ENCODE measurements around the gene INTS14. TPM values are rescaled to one million over a fixed set of nuclear protein-coding genes. Genes with fewer than 3 reads are reported as not detected.

The INTS14 gene
- 10 to 100 TPM; 38.4 to 46.8 TPM for total RNA-seq

- ChIA-PET POLR2A (no interaction called here), CTCF (interaction anchor here (0.5 to 2.2 kb wide), 14 partner anchors 9 to 891 kb away, joined by 3 to 8 read pairs (median 4); partner anchors contain the start of genes DPP8, RAB11A and SLC24A1)
- DNase-seq, result peak; percentile 92
- Mint-ChIP-seq H3K27me3 (no peaks in the 10 kb centered on the region), H3K27ac (peak within 1 kb of the TSS; percentile 90), H3K4me3 (peak within 1 kb of the TSS; percentile 87), H3K36me3 (ENCODE audit: low read depth) (no peaks in the 10 kb centered on the region), H3K4me1 (peaks cover 39% of the 10 kb centered on the region), H3K9me3 (no peaks in the 10 kb centered on the region)
These were observed at the start of gene INTS14 for GRCh38 chr15:65610871-65611718. Gene INTS14, minus strand, starts transcription at chr15:65611131. Its CDS starts 3,751 bp downstream, at chr15:65607380.

DNA sequence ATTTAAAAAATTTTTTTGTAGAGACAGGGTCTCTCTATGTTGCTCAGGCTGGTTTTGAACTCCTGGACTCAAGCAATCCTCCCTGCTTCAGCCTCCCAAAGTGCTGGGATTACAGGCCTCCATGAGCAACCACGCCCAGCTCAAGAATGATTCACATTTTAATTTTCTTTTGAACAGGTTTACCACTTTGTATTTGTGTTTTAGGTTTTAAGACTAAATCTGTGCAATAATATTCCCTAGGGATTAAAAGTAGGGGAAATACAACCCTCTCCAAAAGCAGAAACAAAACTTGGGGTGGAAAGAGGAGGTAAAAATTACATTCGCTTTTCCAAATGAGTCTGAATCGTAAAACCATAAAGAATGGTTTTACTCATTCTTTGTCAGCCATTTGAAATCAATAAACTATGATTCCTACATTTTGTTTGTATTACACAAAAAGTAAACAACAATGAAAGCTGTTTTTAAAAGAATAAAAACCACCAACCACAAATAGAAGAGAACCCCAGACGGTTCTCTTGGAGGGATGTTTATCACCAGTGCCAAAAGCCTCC lies 48.6 kb upstream of the INTS14 start:
- no peaks in the 10 kb centered on the region for H3K4me1 Mint-ChIP-seq

DNA sequence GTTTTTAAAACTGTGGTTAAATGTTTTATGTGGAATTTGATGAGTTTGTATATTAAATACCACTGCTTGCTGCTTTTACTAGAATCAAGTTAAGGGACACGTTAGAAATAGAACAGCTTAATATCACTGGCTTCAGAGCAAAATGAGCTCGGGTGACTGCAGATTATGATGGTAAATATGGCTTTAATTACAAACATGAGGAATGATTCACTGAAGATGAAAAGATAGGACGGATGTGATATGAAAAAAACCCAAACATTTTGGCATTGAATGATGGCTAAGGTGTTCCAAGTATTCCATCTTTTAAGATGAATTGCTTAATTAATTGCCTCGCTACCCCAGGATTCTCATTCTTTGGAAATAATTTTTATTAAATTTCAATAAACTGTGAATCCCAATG lies 44.5 kb upstream of the INTS14 start:
- POLR2A ChIA-PET, result no interaction called here
- no peak for DNase-seq
- no peaks in the 10 kb centered on the region for H3K27me3 Mint-ChIP-seq
- CTCF ChIA-PET, result no interaction called here
- H3K9me3 Mint-ChIP-seq, result no peaks in the 10 kb centered on the region
- no peak overlapping the region for H3K27ac Mint-ChIP-seq
- H3K4me1 Mint-ChIP-seq, result peaks cover 6% of the 10 kb centered on the region
- H3K36me3 Mint-ChIP-seq (ENCODE audit: low read depth), result peaks cover 12% of the 10 kb centered on the region
- H3K4me3 Mint-ChIP-seq, result no peak overlapping the region

More for the DNA sequence above, 48.6 kb upstream of the INTS14 start:
- CTCF ChIA-PET, result interaction anchor here (1.2 to 1.4 kb wide), 4 partner anchors 11 to 203 kb away, joined by 3 to 6 read pairs (median 4); no protein-coding TSS in a partner anchor
- Mint-ChIP-seq H3K4me3 (no peak overlapping the region), H3K36me3 (ENCODE audit: low read depth) (peaks cover 22% of the 10 kb centered on the region), H3K27me3 (no peaks in the 10 kb centered on the region), H3K27ac (no peak overlapping the region), H3K9me3 (no peaks in the 10 kb centered on the region)
- no peak for DNase-seq
- POLR2A ChIA-PET, result no interaction called here

GRCh38 chr15:65655026-65655425 lies 44.1 kb upstream of the INTS14 start:
- CTCF ChIA-PET, result no interaction called here
- no peak overlapping the region for H3K27ac Mint-ChIP-seq
- no peak for DNase-seq
- H3K4me3 Mint-ChIP-seq, result no peak overlapping the region
- H3K27me3 Mint-ChIP-seq, result no peaks in the 10 kb centered on the region
- peaks cover 12% of the 10 kb centered on the region for H3K36me3 Mint-ChIP-seq (ENCODE audit: low read depth)
- POLR2A ChIA-PET, result no interaction called here
- peaks cover 10% of the 10 kb centered on the region for H3K4me1 Mint-ChIP-seq
- no peaks in the 10 kb centered on the region for H3K9me3 Mint-ChIP-seq

DNA sequence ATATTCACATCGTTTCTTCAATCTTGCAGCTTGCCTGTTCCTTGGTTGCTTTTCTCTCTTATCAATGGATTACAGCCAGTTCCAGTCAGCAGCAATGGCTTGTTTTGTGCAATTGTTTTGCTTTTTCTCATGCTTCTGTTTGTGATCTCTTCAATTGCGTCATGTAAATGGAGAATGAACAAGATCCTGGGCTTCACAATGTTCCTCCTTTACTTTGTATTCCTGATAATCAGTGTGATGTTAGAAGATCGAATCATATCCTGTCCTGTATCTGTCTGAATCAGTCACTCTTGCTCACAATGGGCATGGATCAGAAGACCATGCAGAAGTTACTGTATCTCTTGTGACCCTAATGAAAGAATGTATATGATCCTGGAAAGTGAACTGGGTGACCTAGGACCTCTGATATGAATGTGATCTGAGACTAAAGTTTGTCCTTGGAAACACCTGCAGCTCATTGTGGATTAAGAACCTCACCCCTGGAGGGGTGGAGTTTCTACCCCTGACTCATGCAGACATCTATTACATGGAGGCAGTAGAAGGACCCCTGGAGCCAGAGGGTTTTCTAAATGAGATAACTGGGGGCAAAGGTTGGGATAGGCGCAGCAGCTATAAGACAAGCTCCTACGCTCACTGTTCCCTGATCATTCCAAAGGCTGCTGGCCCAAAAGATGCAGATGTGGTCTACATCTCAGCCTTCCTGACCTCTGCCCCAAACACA lies 43.0 kb upstream of the INTS14 start:
- Mint-ChIP-seq H3K4me1 (peaks cover 12% of the 10 kb centered on the region), H3K36me3 (ENCODE audit: low read depth) (peaks cover 10% of the 10 kb centered on the region), H3K9me3 (no peaks in the 10 kb centered on the region), H3K27ac (no peak overlapping the region), H3K4me3 (no peak overlapping the region), H3K27me3 (no peaks in the 10 kb centered on the region)
- no peak for DNase-seq
- POLR2A ChIA-PET, result no interaction called here
- CTCF ChIA-PET, result interaction anchor here (0.6 kb wide), 1 partner anchor 204 kb away, joined by 3 read pairs; no protein-coding TSS in a partner anchor

- H3K27ac Mint-ChIP-seq, result no peak overlapping the region
- H3K27me3 Mint-ChIP-seq, result no peaks in the 10 kb centered on the region
- DNase-seq, result no peak
- H3K36me3 Mint-ChIP-seq (ENCODE audit: low read depth), result peaks cover 7% of the 10 kb centered on the region
- H3K4me3 Mint-ChIP-seq, result no peak overlapping the region
- no peaks in the 10 kb centered on the region for H3K9me3 Mint-ChIP-seq
- ChIA-PET CTCF (interaction anchor here (0.6 kb wide), 1 partner anchor 205 kb away, joined by 3 read pairs; no protein-coding TSS in a partner anchor), POLR2A (no interaction called here)
- H3K4me1 Mint-ChIP-seq, result peaks cover 12% of the 10 kb centered on the region
These were observed 42.4 kb upstream of the INTS14 start for GRCh38 chr15:65653341-65653740.

DNA sequence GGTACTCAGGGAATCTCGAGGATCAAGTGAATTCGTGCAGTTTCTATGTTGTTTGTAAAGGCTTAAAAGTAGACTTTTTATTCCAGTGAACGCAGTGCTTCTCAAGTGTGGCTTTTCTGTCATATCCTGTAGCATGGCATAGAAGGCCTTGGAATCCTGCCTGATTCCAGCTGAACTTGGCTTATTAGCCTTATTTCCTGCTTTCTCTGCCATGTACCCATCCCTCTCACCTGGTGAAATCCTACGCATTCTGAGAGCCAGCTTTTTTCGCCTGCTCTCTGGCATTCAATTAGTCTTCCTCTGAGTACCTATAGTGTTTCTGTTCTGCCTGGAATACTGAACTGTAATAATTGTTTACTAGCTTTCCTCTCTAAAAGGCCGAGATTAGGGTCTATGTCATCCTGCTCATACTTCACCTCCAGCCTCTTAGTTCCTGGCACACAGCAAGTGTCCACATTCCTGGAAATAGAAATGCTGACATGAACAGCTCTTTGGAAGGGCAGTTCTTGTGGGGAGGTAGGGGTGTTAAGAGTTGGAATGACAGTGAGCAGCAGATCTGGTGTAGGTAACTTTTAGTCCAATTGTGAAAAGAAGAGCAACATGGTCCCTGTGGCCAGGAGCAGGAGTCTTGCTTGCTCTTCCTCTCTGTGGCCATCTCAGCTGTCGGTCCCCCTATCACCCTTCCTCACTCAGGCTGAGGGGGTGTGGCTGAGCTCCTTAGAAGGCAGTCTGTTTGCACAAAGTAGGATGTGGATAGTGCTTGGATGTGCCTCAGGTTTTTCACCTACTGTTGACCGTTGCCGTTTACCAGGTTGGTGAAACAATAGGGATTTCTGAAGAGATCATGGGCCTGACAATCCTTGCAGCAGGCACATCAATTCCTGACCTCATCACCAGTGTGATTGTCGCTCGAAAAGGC lies 41.2 kb upstream of the INTS14 start:
- Mint-ChIP-seq H3K9me3 (no peaks in the 10 kb centered on the region), H3K27me3 (no peaks in the 10 kb centered on the region), H3K36me3 (ENCODE audit: low read depth) (peaks cover 7% of the 10 kb centered on the region), H3K4me1 (peaks cover 12% of the 10 kb centered on the region), H3K4me3 (no peak overlapping the region), H3K27ac (no peak overlapping the region)
- POLR2A ChIA-PET, result no interaction called here
- CTCF ChIA-PET, result interaction anchor here (0.6 kb wide), 1 partner anchor 88 kb away, joined by 4 read pairs; no protein-coding TSS in a partner anchor
- DNase-seq, result no peak

- no peaks in the 10 kb centered on the region for H3K9me3 Mint-ChIP-seq
- ChIA-PET POLR2A (no interaction called here), CTCF (no interaction called here)
- H3K4me3 Mint-ChIP-seq, result no peak overlapping the region
- no peak for DNase-seq
- peaks cover 5% of the 10 kb centered on the region for H3K36me3 Mint-ChIP-seq (ENCODE audit: low read depth)
- H3K27me3 Mint-ChIP-seq, result no peaks in the 10 kb centered on the region
- H3K4me1 Mint-ChIP-seq, result peaks cover 12% of the 10 kb centered on the region
- no peak overlapping the region for H3K27ac Mint-ChIP-seq
These were observed 40.1 kb upstream of the INTS14 start for GRCh38 chr15:65651042-65651322.

DNA sequence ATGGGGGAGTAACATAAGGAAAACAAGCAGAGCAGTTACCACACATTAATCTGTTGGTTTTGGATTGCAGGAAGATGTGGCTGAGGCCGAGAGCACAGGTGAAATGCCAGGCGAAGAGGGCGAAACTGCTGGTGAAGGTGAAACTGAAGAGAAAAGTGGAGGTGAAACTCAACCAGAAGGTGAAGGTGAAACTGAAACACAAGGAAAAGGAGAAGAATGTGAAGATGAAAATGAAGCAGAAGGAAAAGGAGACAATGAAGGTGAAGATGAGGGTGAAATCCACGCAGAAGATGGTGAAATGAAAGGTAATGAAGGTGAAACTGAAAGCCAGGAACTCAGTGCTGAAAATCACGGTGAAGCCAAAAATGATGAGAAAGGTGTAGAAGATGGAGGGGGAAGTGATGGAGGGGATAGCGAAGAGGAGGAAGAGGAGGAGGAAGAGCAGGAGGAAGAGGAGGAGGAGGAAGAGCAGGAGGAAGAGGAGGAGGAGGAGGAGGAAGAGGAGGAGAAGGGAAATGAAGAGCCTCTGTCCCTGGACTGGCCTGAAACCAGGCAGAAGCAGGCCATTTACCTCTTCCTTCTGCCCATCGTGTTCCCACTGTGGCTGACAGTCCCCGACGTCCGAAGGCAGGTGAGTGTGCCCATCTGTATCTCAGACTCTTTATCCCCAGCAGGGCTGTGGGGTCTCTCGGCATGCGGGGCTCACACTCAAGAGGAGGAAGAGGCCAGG lies 39.5 kb upstream of the INTS14 start:
- no peaks in the 10 kb centered on the region for H3K9me3 Mint-ChIP-seq
- H3K27me3 Mint-ChIP-seq, result no peaks in the 10 kb centered on the region
- H3K4me3 Mint-ChIP-seq, result no peak overlapping the region
- no peak overlapping the region for H3K27ac Mint-ChIP-seq
- CTCF ChIA-PET, result interaction anchor here (1.2 to 1.7 kb wide), 3 partner anchors 12 to 17 kb away, joined by 4 to 8 read pairs (median 4); no protein-coding TSS in a partner anchor
- peaks cover 12% of the 10 kb centered on the region for H3K4me1 Mint-ChIP-seq
- no peak for DNase-seq
- POLR2A ChIA-PET, result no interaction called here
- peaks cover 5% of the 10 kb centered on the region for H3K36me3 Mint-ChIP-seq (ENCODE audit: low read depth)

DNA sequence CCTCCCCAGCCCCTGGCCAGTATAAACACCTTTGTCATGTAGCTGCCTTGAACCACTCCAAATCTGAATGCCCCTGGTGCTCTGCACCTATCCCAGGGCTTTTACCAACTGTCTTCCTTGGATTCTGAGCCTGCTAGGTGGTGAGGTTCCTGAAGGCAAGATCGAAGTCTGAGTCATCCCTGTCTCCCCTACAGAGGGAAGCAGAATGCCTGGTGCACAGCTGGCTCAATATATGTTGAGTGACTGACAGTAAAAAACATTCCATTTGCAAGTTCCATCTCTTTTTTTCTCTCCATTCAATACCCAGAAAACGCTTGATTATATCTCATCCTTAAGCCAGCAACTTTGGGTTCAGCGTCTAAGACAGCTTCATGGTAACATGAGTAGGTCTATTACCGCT lies 35.6 kb upstream of the INTS14 start:
- H3K27me3 Mint-ChIP-seq, result no peaks in the 10 kb centered on the region
- H3K27ac Mint-ChIP-seq, result no peak overlapping the region

DNA sequence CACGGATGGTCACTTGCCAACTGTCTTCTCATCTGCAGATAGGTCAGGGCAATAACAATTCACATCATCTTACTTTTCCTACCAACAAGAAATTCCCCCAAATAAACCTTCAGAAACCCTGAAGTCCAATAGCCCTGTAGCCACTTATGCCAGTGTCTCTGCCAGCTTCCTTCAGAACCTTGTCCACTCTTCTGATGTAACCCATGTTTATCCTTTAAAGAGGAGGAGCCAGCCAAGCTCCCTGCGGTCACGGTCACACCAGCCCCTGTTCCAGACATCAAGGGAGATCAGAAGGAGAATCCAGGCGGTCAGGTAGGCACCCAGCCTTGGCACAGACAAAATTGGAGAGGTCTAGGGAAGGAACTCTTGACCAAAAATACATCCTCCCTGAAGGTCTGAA lies 34.5 kb upstream of the INTS14 start:
- H3K4me1 Mint-ChIP-seq, result peaks cover 6% of the 10 kb centered on the region
- no peak overlapping the region for H3K27ac Mint-ChIP-seq
- POLR2A ChIA-PET, result interaction anchor here (1.0 kb wide), 1 partner anchor 8 kb away, joined by 3 read pairs; no protein-coding TSS in a partner anchor
- no peak for DNase-seq
- no peaks in the 10 kb centered on the region for H3K27me3 Mint-ChIP-seq
- peaks cover under 1% of the 10 kb centered on the region for H3K36me3 Mint-ChIP-seq (ENCODE audit: low read depth)
- CTCF ChIA-PET, result interaction anchor here (0.7 to 1.3 kb wide), 2 partner anchors 13 to 22 kb away, joined by 3 to 4 read pairs; no protein-coding TSS in a partner anchor
- no peak overlapping the region for H3K4me3 Mint-ChIP-seq
- no peaks in the 10 kb centered on the region for H3K9me3 Mint-ChIP-seq

More for the DNA sequence above, 35.6 kb upstream of the INTS14 start:
- CTCF ChIA-PET, result interaction anchor here (1.0 kb wide), 1 partner anchor 16 kb away, joined by 3 read pairs; no protein-coding TSS in a partner anchor
- Mint-ChIP-seq H3K4me1 (peaks cover 12% of the 10 kb centered on the region), H3K4me3 (no peak overlapping the region), H3K9me3 (no peaks in the 10 kb centered on the region), H3K36me3 (ENCODE audit: low read depth) (peaks cover 2% of the 10 kb centered on the region)
- DNase-seq, result no peak
- POLR2A ChIA-PET, result no interaction called here

Measured in activated CD4-positive, alpha-beta T cell treated with anti-CD3 and anti-CD28 coated beads, Interleukin-2, amount 10 ng/mL, durations not matched to agents 7 days and 5 days (primary cell).